HUES48 (cell line): ENCODE measurements around the gene SLC6A3.

Experiments used
- H3K27ac ChIP-seq: one replicate; pipeline ENCODE4 v1.7.0; 2013; ENCODE audit warnings: low read depth, low read length, inconsistent platforms
- H3K27me3 ChIP-seq: 2 replicates; pipeline ENCODE4 v1.6.1; 2013; ENCODE audit warnings: mild to moderate bottlenecking, low read length; ENCODE audit not compliant: control insufficient read depth, insufficient read depth
- H3K36me3 ChIP-seq: 2 replicates; pipeline ENCODE4 v1.6.1; 2013; ENCODE audit warnings: low read length; ENCODE audit not compliant: control insufficient read depth, insufficient read depth
- H3K4me1 ChIP-seq: 2 replicates; pipeline ENCODE4 v1.6.1; 2013; ENCODE audit warnings: mild to moderate bottlenecking, low read length; ENCODE audit not compliant: control insufficient read depth, insufficient read depth
- H3K4me3 ChIP-seq: 2 replicates; pipeline ENCODE4 v1.5.1; 2013; ENCODE audit warnings: mild to moderate bottlenecking, low read depth, low read length
- H3K9ac ChIP-seq: 2 replicates; pipeline ENCODE4 v1.6.1; 2013; ENCODE audit warnings: mild to moderate bottlenecking, low read depth, low read length, moderate library complexity
- H3K9me3 ChIP-seq: 2 replicates; pipeline ENCODE4 v1.6.1; 2013; ENCODE audit warnings: low read length; ENCODE audit not compliant: control insufficient read depth, insufficient read depth

The SLC6A3 gene

DNA sequence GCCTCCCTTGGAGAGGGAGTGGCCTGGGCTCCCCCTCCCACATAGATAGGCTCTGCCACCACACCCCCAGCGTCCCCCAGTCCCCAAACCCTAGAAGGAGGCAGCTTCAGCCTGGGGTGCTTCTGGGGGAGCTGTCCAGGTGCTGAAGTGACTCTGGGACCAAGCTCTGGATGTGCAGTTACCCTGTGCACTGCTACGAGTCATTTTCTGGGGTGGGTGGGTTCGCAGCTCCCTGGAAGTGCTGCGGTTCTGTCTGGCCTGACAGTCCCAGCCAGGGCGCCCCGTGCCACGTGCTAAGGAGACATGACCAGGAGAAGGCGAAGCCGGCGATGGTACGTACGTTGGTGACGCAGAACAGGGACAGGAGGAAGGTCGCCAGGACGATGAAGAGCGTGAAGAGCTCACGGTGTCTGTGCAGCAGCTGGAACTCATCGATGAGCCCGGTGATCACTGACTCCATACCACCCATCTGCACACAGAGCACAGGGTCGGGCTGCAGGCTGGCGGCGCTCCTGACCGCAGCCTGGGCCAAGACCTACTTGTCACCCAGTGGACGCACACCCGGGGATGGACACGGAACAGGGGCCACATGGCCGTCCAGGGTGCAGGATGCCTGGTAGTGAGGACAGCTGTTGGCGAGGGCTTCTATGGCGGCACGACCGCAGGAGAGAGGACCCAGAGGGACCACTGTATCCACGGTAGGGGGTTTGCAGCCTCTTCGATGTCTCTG, 35.7 kb downstream of the SLC6A3 start:
- H3K27me3 ChIP-seq: no peaks in the 10 kb centered on the region
- H3K4me3 ChIP-seq: no peak overlapping the region
- H3K27ac ChIP-seq: no peak overlapping the region
- H3K36me3 ChIP-seq: no peaks in the 10 kb centered on the region
- H3K4me1 ChIP-seq: peaks cover 8% of the 10 kb centered on the region
- H3K9ac ChIP-seq: no peak overlapping the region
- H3K9me3 ChIP-seq: no peaks in the 10 kb centered on the region

DNA sequence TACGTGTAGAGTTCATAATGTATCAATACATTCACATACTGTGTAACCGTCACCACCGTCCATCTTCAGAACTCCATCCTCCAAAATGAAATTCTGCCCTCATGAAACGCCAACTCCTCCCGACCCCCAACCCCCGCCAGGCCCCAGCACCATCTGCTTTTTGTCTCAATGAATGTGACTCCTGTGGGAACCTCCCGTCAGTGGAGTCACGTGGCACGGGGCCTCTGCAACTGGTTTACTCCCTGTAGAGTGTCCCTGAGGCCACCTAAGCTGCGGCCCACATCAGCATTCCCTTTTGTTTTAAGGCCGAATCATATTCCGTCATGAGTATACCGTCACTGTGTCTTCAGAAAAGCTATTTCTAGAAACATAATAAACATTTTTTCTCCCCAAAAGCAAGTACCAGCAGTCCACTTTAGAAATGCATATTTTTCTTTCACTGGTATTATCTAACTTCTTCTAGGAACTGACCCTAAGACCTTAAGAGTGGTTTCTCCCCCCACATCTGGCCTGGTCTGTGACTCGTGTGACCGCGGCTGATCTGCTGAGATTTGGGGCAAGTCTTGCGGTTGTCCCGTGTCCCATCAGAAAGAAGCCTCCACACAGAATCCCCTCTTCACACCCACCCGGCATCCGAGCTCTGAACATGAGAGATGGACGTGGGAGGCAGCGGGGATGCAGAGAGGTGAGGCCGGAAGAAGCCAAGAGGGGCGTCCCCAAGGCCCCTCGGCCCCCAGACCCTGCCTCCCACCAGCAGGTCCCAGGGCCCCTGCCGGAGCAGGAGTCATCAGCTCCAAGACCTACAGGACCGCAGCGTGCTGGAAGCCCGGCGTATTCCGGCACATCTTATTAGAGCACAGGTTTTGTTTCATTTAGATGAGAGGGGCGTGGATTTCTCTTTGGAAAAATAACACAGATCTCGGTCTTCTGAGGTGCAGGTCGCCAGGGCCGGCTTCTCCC, 38.3 kb downstream of the SLC6A3 start:
- no peaks in the 10 kb centered on the region for H3K4me1 ChIP-seq
- no peak overlapping the region for H3K9ac ChIP-seq
- no peaks in the 10 kb centered on the region; the same call in 1 of the 2 replicates for H3K27me3 ChIP-seq
- no peak overlapping the region for H3K27ac ChIP-seq
- no peaks in the 10 kb centered on the region for H3K9me3 ChIP-seq
- no peaks in the 10 kb centered on the region for H3K36me3 ChIP-seq
- H3K4me3 ChIP-seq: no peak overlapping the region

DNA sequence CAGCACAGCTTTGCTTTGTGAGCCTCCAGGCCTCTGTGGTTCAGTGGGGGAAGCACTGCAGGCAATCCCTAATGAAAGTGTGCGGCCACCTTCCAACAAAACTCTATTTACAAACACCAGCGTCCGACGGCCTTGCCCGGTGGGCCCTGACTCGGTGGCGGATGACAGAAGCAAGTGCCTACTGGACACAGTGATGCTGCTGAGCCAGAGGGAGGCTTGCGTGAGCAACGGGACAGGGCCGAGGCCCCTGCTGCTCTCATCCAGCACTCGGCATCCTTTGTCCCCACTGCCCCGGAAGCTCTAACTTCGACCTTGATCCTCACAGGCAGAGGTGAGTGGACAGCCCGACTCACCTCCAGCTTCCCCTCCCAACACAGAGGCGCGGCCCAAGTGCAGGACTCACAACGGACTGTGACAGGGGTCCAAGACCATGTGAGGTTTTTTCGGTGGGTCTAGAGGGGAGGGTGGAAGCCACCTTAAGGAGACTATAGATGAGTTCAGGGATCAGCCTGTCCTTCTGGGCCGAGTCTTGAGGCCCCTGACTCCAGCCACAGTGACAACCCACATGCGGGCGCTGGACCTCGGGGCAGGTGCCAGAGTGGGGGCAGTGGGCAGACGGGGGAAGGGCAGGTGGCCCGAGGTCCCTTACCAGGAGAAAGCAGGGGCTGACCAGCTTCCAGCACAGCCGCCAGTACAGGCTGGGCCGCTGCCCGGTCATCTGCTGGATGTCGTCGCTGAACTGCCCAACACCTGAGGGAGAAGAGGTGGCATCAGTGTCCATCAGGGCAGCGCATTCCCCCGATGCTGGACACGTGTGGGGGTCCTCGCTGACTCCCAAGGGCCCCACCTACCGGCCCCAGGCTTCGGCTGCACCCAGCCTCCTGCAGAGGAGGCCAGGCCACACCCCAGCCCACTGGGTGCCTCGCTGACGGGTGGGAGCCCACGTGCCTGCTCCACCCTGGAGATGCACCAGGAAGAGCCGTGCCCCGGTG, 39.4 kb downstream of the SLC6A3 start:
- Histone ChIP-seq H3K27ac (no peak overlapping the region), H3K4me3 (no peak overlapping the region), H3K4me1 (no peaks in the 10 kb centered on the region), H3K9me3 (no peaks in the 10 kb centered on the region), H3K27me3 (no peaks in the 10 kb centered on the region; the same call in 1 of the 2 replicates), H3K9ac (no peak overlapping the region), H3K36me3 (no peaks in the 10 kb centered on the region)

DNA sequence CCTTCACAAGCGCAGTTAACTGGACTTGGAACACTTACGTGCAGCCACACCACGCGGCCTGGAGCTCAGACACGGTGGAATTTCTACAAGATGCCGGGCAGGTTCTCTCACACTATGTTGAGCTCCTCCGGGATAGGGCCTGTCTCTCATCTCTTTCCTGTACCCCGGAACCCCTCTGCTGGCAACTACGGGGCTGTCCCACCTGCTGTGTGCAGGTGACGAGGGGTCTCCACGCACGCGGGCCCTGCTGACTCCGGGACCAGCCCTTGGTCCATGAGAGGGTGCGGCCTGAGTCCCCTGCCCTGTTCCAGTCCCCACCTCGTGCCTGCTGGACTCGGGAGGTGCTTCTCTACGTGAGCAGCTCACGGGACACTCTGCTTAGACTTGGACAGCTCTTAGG, 40.1 kb downstream of the SLC6A3 start:
- Histone ChIP-seq H3K9me3 (no peaks in the 10 kb centered on the region), H3K27ac (no peak overlapping the region), H3K27me3 (no peaks in the 10 kb centered on the region; the same call in 1 of the 2 replicates), H3K4me1 (no peaks in the 10 kb centered on the region), H3K9ac (no peak overlapping the region), H3K36me3 (no peaks in the 10 kb centered on the region), H3K4me3 (no peak overlapping the region)

DNA sequence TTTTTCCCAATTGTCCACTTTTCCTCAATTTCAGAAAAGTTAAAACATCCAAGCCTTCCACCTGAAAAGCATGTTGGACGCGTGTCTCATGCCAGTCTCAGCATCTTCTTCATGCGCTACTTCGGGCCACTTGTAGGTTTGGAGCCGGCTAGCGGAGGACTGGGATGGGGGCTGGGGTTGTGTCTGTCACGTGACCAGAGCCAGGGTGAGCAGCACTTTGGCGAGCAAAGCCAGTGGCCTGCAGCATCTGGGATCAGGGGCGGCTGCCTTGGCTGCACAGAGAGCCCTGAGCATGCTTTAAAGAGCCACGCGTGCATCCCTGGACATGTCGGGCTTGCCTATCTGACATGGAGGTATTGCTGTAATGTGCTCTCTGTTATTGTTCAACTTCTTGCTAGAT, 41.2 kb downstream of the SLC6A3 start:
- Histone ChIP-seq H3K9me3 (no peaks in the 10 kb centered on the region), H3K36me3 (no peaks in the 10 kb centered on the region), H3K27ac (no peak overlapping the region), H3K4me3 (no peak overlapping the region), H3K4me1 (no peaks in the 10 kb centered on the region), H3K27me3 (no peaks in the 10 kb centered on the region; the same call in 1 of the 2 replicates), H3K9ac (no peak overlapping the region)

DNA sequence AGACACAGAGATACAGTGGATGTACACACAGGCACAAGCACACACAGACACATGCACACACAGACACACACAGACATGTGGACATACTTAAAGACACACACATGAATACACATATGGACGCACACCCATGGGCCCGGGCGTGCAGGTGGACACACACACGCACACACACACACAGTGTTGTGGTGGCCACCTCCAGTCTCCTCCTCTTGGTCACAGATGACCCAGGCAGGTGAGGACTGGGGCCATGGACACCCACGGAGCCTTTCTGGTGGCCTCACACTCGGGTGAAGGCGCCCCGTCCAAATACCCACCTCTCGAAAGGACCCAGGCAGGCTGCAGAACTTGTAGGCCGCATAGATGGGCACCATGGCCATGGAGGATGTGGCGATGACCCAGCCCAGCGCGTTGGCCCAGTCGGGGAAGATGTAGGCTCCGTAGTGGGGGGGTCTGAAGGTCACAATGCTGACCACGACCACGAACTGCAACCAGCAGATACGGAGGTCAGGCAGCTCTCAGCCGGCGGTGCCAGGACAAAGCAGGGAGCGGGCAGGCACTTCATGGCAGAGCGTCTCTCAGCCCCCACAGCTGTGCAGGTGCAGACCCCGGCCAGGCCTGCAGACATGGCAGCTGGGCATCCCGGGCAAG, 42.5 kb downstream of the SLC6A3 start:
- no peak overlapping the region for H3K9ac ChIP-seq
- no peaks in the 10 kb centered on the region for H3K36me3 ChIP-seq
- no peaks in the 10 kb centered on the region for H3K4me1 ChIP-seq
- no peaks in the 10 kb centered on the region; the same call in 1 of the 2 replicates for H3K27me3 ChIP-seq
- H3K9me3 ChIP-seq: no peaks in the 10 kb centered on the region
- H3K27ac ChIP-seq: no peak overlapping the region
- no peak overlapping the region for H3K4me3 ChIP-seq

DNA sequence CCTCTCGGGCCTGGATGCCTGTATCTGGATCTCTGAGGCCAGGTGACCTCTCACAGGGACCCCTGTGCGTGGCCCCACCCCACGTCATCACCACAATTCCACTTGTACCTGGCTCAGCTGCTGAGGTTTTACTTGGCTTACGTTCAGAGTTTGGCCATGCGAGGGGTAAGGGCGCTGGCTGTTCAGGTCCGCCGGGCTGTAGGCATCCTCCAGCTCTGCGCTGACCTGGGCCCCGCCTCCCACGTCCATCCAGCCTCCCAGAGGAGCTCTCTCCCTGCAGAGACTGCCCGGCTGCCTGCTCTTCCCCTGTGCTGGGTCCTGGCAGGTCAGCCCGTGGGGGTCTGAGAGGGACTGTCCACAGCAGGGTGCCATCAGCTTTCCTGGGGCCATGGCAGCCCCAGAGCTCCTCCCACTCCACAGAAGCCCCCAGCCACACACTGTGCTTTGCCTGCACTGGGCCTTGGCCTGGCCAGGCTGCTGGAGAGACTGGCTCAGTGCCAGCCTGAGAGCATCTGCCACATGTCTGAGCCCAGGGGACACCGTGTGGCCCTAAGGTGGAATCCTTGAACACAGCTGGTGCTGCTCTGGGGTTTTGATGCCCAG, 43.6 kb downstream of the SLC6A3 start:
- H3K9me3 ChIP-seq: no peaks in the 10 kb centered on the region
- no peak overlapping the region for H3K27ac ChIP-seq
- H3K36me3 ChIP-seq: no peaks in the 10 kb centered on the region
- no peaks in the 10 kb centered on the region; the same call in 1 of the 2 replicates for H3K27me3 ChIP-seq
- H3K9ac ChIP-seq: no peak overlapping the region
- no peaks in the 10 kb centered on the region for H3K4me1 ChIP-seq
- H3K4me3 ChIP-seq: no peak overlapping the region

DNA sequence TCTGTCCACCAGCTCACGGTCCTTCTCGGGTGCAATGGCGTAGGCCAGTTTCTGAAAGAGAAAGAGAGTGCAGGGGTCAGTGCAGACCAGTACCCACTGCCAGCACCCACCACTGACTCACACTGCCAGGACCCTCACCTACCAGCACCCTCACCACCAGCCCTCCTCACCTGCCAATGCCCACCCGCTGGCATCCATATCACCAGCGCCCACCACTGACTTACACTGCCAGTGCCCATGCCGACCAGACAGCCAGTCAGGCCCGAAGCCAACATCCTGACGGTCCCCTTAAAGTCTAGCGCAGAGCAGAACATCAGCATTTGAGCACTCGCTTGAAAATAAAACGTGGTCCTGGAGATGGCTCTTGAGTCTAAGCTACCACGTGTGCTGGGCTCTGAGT, 44.3 kb downstream of the SLC6A3 start:
- H3K27ac ChIP-seq: no peak overlapping the region
- H3K9me3 ChIP-seq: no peaks in the 10 kb centered on the region
- no peaks in the 10 kb centered on the region; the same call in 1 of the 2 replicates for H3K27me3 ChIP-seq
- H3K36me3 ChIP-seq: no peaks in the 10 kb centered on the region
- H3K4me3 ChIP-seq: no peak overlapping the region
- H3K4me1 ChIP-seq: no peaks in the 10 kb centered on the region
- H3K9ac ChIP-seq: no peak overlapping the region

DNA sequence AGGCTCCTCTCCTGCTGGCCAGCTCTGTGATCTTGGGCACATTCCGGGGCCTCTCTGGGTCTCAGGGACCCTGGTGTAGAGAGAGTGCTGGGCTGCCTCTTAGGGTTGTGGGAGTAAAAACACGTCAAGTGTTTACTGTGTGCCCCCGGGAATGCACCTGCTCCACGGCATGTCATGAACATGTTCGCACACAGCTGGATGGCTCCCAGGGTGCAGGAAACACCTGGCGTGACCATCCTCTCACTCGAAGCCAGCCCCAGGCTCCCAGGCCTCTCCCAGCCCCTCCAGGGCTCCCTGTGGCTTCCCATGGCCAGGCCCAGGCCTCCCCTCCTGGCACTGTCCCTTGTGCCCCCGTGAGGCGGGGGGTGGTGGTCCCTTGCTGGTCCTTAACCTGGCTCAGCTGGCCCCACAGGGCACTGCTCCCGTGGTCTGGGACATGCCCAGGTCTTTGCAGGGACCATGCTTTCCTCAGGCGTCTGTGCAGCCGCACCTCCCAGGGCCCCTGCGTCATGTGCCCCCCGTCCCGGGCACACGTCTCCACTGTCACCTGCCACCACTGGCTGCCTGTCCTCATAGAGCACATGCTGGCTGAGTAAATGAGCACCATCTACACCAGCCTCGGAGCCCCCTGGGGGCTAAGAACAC, 44.9 kb downstream of the SLC6A3 start:
- no peak overlapping the region for H3K9ac ChIP-seq
- H3K9me3 ChIP-seq: no peaks in the 10 kb centered on the region
- no peaks in the 10 kb centered on the region for H3K36me3 ChIP-seq
- H3K4me1 ChIP-seq: no peaks in the 10 kb centered on the region
- H3K27ac ChIP-seq: no peak overlapping the region
- H3K4me3 ChIP-seq: no peak overlapping the region
- H3K27me3 ChIP-seq: no peaks in the 10 kb centered on the region; the same call in 1 of the 2 replicates
